Natural killer cell (primary cell): ENCODE data around the gene LILRB3. TPM values are rescaled to one million over a fixed set of nuclear protein-coding genes. Genes with fewer than 3 reads are reported as not detected.

ENCODE experiments used
- ATAC-seq, 3 donors: fragments of 150-1000 bp in 2 of 3; fragments of 200-7000 bp in 1 of 3; cut with Tn5 transposase; 1 replicate in 1 of 3; 2 replicates in 2 of 3; pipeline ENCODE4 v1.10.0; 2021; ENCODE audit warnings: mild to moderate bottlenecking in 2 of 3, moderate library complexity in 2 of 3
- DNase-seq, 2 donors: peaks; one replicate each; pipeline versions ENCODE4 v3.0.0 to v3.0.0-alpha.2; 2013 to 2021; ENCODE audit warnings: mixed read lengths in 1 of 2
- H3K27ac ChIP-seq: one replicate; pipeline ENCODE4 v1.5.1; 2013; ENCODE audit warnings: mild to moderate bottlenecking, low read length
- H3K27me3 ChIP-seq: one replicate; pipeline ENCODE4 v1.6.1; 2013; ENCODE audit warnings: low read length; ENCODE audit not compliant: control insufficient read depth, insufficient read depth
- H3K36me3 ChIP-seq: one replicate; pipeline ENCODE4 v1.6.1; 2013; ENCODE audit warnings: low read length; ENCODE audit not compliant: control insufficient read depth, insufficient read depth
- H3K4me1 ChIP-seq: one replicate; pipeline ENCODE4 v1.6.1; 2013; ENCODE audit warnings: low read length; ENCODE audit not compliant: control insufficient read depth, insufficient read depth
- H3K4me3 ChIP-seq: one replicate; pipeline ENCODE4 v1.5.1; 2013; ENCODE audit warnings: low read length
- H3K9me3 ChIP-seq: one replicate; pipeline ENCODE4 v1.6.1; 2013; ENCODE audit warnings: low read length; ENCODE audit not compliant: control insufficient read depth, insufficient read depth
- H3K27ac Mint-ChIP-seq, 2 donors: one replicate each; pipeline ENCODE4 v1.8.0; 2022; ENCODE audit warnings: mild to moderate bottlenecking in 2 of 2, mixed read lengths in 2 of 2, moderate library complexity in 1 of 2
- H3K27me3 Mint-ChIP-seq, 2 donors: one replicate each; pipeline ENCODE4 v1.8.0; 2022; ENCODE audit warnings: low read depth in 2 of 2, mixed read lengths in 2 of 2
- H3K36me3 Mint-ChIP-seq: one replicate; pipeline ENCODE4 v1.8.0; 2022; ENCODE audit warnings: mixed read lengths
- H3K4me1 Mint-ChIP-seq, 2 donors: one replicate each; pipeline ENCODE4 v1.8.0; 2022; ENCODE audit warnings: mixed read lengths in 2 of 2
- H3K4me3 Mint-ChIP-seq: one replicate; pipeline ENCODE4 v1.8.0; 2022; ENCODE audit warnings: mild to moderate bottlenecking, moderate library complexity, mixed read lengths
- H3K9me3 Mint-ChIP-seq, 2 donors: one replicate each; pipeline ENCODE4 v1.8.0; 2022; ENCODE audit warnings: mixed read lengths in 2 of 2
- WGBS: methylation state at CpG from one replicate; pipeline ENCODE4 v1.1.7; 2013; ENCODE audit warnings: missing lambda C conversion rate; ENCODE audit not compliant: insufficient coverage; 5-methylcytosine and 5-hydroxymethylcytosine counted together
- intact Hi-C: fragments of 100-400 bp; cut with micrococcal nuclease; formaldehyde crosslinking; loops from one replicate; pipeline ENCODE4 v1.14.2; 2022
- total RNA-seq, 4 donors: library from RNA; stranded (reverse); fragments of 120-200 nt in 1 of 4; gene quantifications; one replicate each; pipeline versions ENCODE4 v1.2.3 to v1.2.4, GENCODE V29; 2013 to 2022
- TF ChIP-seq, protein P1 (sequence below): fragments of 200-600 bp; IDR thresholded peaks from one replicate; pipeline ENCODE4 v1.8.0; 2022; ENCODE audit warnings: antibody characterized with exemption

Gene LILRB3
- total RNA-seq, 3 donors from 2014 or later (not counting 1 experiment from before 2014, with no cell fraction given) = 6.8 to 12.6 (median 12.6) TPM

GRCh38 chr19:54180691-54181091, 42.1 kb downstream of the LILRB3 start:
- Mint-ChIP-seq H3K4me1 (no peaks in the 10 kb centered on the region), H3K27me3 (no peaks in the 10 kb centered on the region), H3K27ac (no peak overlapping the region), H3K4me3 (no peak overlapping the region), H3K9me3 (no peaks in the 10 kb centered on the region), H3K36me3 (no peaks in the 10 kb centered on the region)
- Histone ChIP-seq H3K27ac (no peak overlapping the region), H3K36me3 (no peaks in the 10 kb centered on the region), H3K9me3 (no peaks in the 10 kb centered on the region), H3K27me3 (no peaks in the 10 kb centered on the region), H3K4me3 (no peak overlapping the region), H3K4me1 (no peaks in the 10 kb centered on the region)
- DNase-seq (no peak), ATAC-seq (no peak)
- WGBS = 96% methylated on average over 37 of the region's 37 CpGs
- TF ChIP-seq, protein P1, sequence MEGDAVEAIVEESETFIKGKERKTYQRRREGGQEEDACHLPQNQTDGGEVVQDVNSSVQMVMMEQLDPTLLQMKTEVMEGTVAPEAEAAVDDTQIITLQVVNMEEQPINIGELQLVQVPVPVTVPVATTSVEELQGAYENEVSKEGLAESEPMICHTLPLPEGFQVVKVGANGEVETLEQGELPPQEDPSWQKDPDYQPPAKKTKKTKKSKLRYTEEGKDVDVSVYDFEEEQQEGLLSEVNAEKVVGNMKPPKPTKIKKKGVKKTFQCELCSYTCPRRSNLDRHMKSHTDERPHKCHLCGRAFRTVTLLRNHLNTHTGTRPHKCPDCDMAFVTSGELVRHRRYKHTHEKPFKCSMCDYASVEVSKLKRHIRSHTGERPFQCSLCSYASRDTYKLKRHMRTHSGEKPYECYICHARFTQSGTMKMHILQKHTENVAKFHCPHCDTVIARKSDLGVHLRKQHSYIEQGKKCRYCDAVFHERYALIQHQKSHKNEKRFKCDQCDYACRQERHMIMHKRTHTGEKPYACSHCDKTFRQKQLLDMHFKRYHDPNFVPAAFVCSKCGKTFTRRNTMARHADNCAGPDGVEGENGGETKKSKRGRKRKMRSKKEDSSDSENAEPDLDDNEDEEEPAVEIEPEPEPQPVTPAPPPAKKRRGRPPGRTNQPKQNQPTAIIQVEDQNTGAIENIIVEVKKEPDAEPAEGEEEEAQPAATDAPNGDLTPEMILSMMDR = no peak
- intact Hi-C loops = no loop called here

DNA sequence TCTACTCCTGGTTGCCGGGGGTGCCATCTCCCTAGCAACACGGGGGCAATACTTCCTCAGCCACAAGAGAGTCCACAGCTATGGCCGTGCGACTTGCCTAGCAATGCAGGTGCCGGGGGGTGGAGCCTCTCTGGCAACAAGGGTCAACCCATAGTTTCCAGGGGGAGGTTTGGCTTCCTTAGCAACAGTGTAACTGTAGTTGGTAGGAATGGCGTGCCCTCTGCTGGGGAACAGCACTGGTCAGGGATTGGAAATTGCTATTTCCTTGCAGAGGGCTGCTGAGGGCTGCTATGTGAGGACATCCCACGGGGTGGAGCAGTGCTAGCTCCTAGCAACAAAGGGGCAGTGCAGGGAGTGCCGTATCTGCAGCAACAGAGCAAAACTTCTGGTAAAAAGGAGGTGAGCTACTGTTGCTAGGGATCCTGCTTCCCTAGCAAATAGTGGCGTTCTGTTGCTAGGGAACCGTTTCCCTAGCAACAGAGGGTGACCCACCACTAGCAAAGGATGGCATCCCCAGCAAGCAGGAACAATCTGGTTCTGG, 42.8 kb downstream of the LILRB3 start:
- intact Hi-C loops = no loop called here
- Mint-ChIP-seq H3K9me3 (no peaks in the 10 kb centered on the region), H3K36me3 (no peaks in the 10 kb centered on the region), H3K27me3 (no peaks in the 10 kb centered on the region), H3K4me1 (no peaks in the 10 kb centered on the region), H3K27ac (no peak overlapping the region), H3K4me3 (no peak overlapping the region)
- WGBS = 75% methylated on average over 10 of the region's 10 CpGs
- DNase-seq (no peak), ATAC-seq (no peak)
- Histone ChIP-seq H3K4me1 (no peaks in the 10 kb centered on the region), H3K27me3 (no peaks in the 10 kb centered on the region), H3K36me3 (no peaks in the 10 kb centered on the region), H3K9me3 (no peaks in the 10 kb centered on the region), H3K4me3 (no peak overlapping the region), H3K27ac (no peak overlapping the region)
- TF ChIP-seq, protein P1 = no peak

DNA sequence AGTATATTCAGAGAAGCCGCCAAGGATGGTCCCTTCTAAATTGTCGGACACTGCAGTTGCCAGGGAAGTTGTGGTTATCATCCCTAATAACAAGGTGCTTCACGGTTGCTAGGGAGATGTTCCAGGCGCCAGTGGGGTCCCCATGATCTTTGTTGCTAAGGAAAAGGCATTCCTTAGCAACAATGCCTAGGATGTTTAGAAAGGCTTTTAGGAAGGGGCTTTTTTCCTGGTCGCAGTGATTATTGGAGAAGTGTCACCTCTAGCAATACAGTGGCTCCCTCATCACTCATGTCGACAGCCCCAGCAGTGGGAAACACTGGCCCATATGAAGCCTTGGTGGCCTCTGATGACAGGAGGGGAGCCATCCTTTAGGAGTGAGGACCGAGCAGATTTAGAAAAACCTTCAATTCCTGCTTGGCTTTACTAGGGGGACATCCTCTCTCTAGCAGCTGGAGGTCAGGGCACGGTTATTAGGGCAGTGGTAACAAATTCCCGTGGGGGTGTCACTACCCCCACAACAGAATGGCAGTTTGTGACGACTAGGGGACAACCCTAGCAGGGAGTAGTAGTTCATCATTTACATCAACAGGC, 43.5 kb downstream of the LILRB3 start:
- Mint-ChIP-seq H3K27ac (no peak overlapping the region), H3K36me3 (no peaks in the 10 kb centered on the region), H3K4me1 (no peaks in the 10 kb centered on the region), H3K9me3 (no peaks in the 10 kb centered on the region), H3K4me3 (no peak overlapping the region), H3K27me3 (no peaks in the 10 kb centered on the region)
- H3K36me3 ChIP-seq = no peaks in the 10 kb centered on the region
- no peaks in the 10 kb centered on the region for H3K9me3 ChIP-seq
- no peak overlapping the region for H3K27ac ChIP-seq
- DNase-seq (no peak), ATAC-seq (no peak)
- H3K4me1 ChIP-seq = no peaks in the 10 kb centered on the region
- no peak overlapping the region for H3K4me3 ChIP-seq
- no peaks in the 10 kb centered on the region for H3K27me3 ChIP-seq
- intact Hi-C loops = no loop called here
- TF ChIP-seq, protein P1 = no peak
- WGBS = 95% methylated on average over 10 of the region's 10 CpGs
